Mononuclear cell (primary cell): Measurements from ENCODE around the gene CCNL2. TPM values are rescaled to one million over a fixed set of nuclear protein-coding genes. Genes with fewer than 3 reads are reported as not detected.

Source experiments
- total RNA-seq: library from RNA; depleted of rRNA; stranded (reverse); fragments of >200 nt; gene quantifications from one replicate; pipeline ENCODE4 v1.2.3, GENCODE V29; 2012

Gene CCNL2
- total RNA-seq, 1 donor = 127 TPM

Other genes with a start within 250 kb of the CCNL2 start
- gene TTLL10, start 225.5 kb downstream of the CCNL2 start, total RNA-seq = 0.42 TPM
- 1.2 TPM for gene TNFRSF18, start 192.7 kb downstream of the CCNL2 start, total RNA-seq
- 3.3 TPM for gene TNFRSF4, start 185.2 kb downstream of the CCNL2 start, total RNA-seq
- 50.0 TPM for gene SDF4, start 167.3 kb downstream of the CCNL2 start, total RNA-seq
- 5.9 TPM for gene B3GALT6, start 167.1 kb downstream of the CCNL2 start, total RNA-seq
- gene C1QTNF12, start 152.6 kb downstream of the CCNL2 start, total RNA-seq = 1.6 TPM
- 26.9 TPM for gene UBE2J2, start 125.5 kb downstream of the CCNL2 start, total RNA-seq
- gene SCNN1D, start 118.9 kb downstream of the CCNL2 start, total RNA-seq = 2.6 TPM
- 16.8 TPM for gene ACAP3, start 91.4 kb downstream of the CCNL2 start, total RNA-seq
- 12.6 TPM for gene PUSL1, start 90.7 kb downstream of the CCNL2 start, total RNA-seq
- 51.2 TPM for gene INTS11, start 74.7 kb downstream of the CCNL2 start, total RNA-seq
- 8.5 TPM for gene CPTP, start 74.5 kb downstream of the CCNL2 start, total RNA-seq
- 0.94 TPM for gene TAS1R3, start 68.1 kb downstream of the CCNL2 start, total RNA-seq
- 17.9 TPM for gene DVL1, start 49.9 kb downstream of the CCNL2 start, total RNA-seq
- gene MXRA8, start 40.8 kb downstream of the CCNL2 start, total RNA-seq = 1.6 TPM
- 27.8 TPM for gene AURKAIP1, start 24.1 kb downstream of the CCNL2 start, total RNA-seq
- gene MRPL20, start 8.0 kb upstream of the CCNL2 start, total RNA-seq = 39.5 TPM
- not detected for gene ANKRD65, start 21.9 kb upstream of the CCNL2 start, total RNA-seq
- 0.10 TPM for gene VWA1, start 36.4 kb upstream of the CCNL2 start, total RNA-seq
- 0.63 TPM for gene ATAD3C, start 50.4 kb upstream of the CCNL2 start, total RNA-seq
- gene ATAD3B, start 72.4 kb upstream of the CCNL2 start, total RNA-seq = 11.5 TPM
- 4.9 TPM for gene ATAD3A, start 112.8 kb upstream of the CCNL2 start, total RNA-seq
- gene TMEM240, start 141.3 kb upstream of the CCNL2 start, total RNA-seq = not detected
- gene SSU72, start 175.5 kb upstream of the CCNL2 start, total RNA-seq = 47.9 TPM
- 1.2 TPM for gene FNDC10, start 200.8 kb upstream of the CCNL2 start, total RNA-seq
- gene MIB2, start 216.2 kb upstream of the CCNL2 start, total RNA-seq = 23.1 TPM
- 1.3 TPM for gene MMP23B, start 232.8 kb upstream of the CCNL2 start, total RNA-seq